22Rv1 (cell line): ENCODE data around the gene BTBD9.
"Not testable (repeated sequence)": the region's sequence is repeated elsewhere in the genome, so short reads cannot be mapped to it uniquely, and the experiment has no call there.

Experiments used
- H3K27ac ChIP-seq: fragments of 450-650 bp; 2 replicates; pipeline ENCODE4 v1.5.1; 2017
- CTCF ChIP-seq: fragments of 450-650 bp; IDR thresholded peaks from 2 replicates; pipeline ENCODE4 v1.5.1; 2017; ENCODE audit warnings: mild to moderate bottlenecking
- ZFX ChIP-seq: fragments of 450-650 bp; IDR thresholded peaks from 2 replicates; pipeline ENCODE4 v1.6.1; 2017; ENCODE audit warnings: antibody characterized with exemption, borderline replicate concordance

BTBD9 gene

GRCh38 chr6:38434051-38434450 lies 205.7 kb downstream of the BTBD9 start:
- TF ChIP-seq CTCF = no peak

GRCh38 chr6:38432479-38432878 lies 207.2 kb downstream of the BTBD9 start:
- H3K27ac ChIP-seq = no peak overlapping the region
- TF ChIP-seq ZFX (no peak), CTCF (no peak)

More at GRCh38 chr6:38434051-38434450, 205.7 kb downstream of the BTBD9 start:
- H3K27ac ChIP-seq = no peak overlapping the region

GRCh38 chr6:38432079-38432478 lies 207.7 kb downstream of the BTBD9 start:
- TF ChIP-seq ZFX (no peak), CTCF (no peak)
- no peak overlapping the region for H3K27ac ChIP-seq

- TF ChIP-seq ZFX = no peak
- TF ChIP-seq CTCF = no peak
- H3K27ac ChIP-seq = no peak overlapping the region
Observed at GRCh38 chr6:38429546-38429945, 210.2 kb downstream of the BTBD9 start.

GRCh38 chr6:38427492-38428210 lies 212.1 kb downstream of the BTBD9 start:
- TF ChIP-seq CTCF = no peak
- no peak for TF ChIP-seq ZFX
- no peak overlapping the region for H3K27ac ChIP-seq

- not testable (repeated sequence) for H3K27ac ChIP-seq
Observed at GRCh38 chr6:38425788-38426488, 213.8 kb downstream of the BTBD9 start.

- H3K27ac ChIP-seq = no peak overlapping the region
- no peak for TF ChIP-seq ZFX
- TF ChIP-seq CTCF = no peak
Observed at GRCh38 chr6:38423746-38424145, 216.0 kb downstream of the BTBD9 start.
